SK-N-SH treated with all-trans-retinoic acid at 6 μM for 48 hours (cell line): ENCODE data around the gene ARHGEF16.

ENCODE experiments used
- ARNTL ChIP-seq: fragments of 450-650 bp; formaldehyde crosslinking; IDR thresholded peaks from 2 replicates; pipeline ENCODE4 v1.5.0; 2020; ENCODE audit warnings: low read depth, mild to moderate bottlenecking, moderate library complexity, borderline replicate concordance
- CSDC2 ChIP-seq: fragments of 250-450 bp; sonication (Bioruptor Pico); IDR thresholded peaks from 2 replicates; pipeline ENCODE4 v1.5.0; 2020; ENCODE audit warnings: mild to moderate bottlenecking, moderate library complexity
- ISL1 ChIP-seq: fragments of 250-450 bp; sonication (Bioruptor Pico); IDR thresholded peaks from 2 replicates; pipeline ENCODE4 v2.1.2; 2022; ENCODE audit warnings: mild to moderate bottlenecking, moderate library complexity
- PPARA ChIP-seq: fragments of 250-450 bp; sonication (Bioruptor Pico); IDR thresholded peaks from 2 replicates; pipeline ENCODE4 v1.5.0; 2020; ENCODE audit warnings: mild to moderate bottlenecking, borderline replicate concordance
- TCF4 ChIP-seq: fragments of 250-450 bp; sonication (Bioruptor Pico); IDR thresholded peaks from 2 replicates; pipeline ENCODE4 v1.8.0; 2021; ENCODE audit warnings: mild to moderate bottlenecking, moderate library complexity, borderline replicate concordance
- TOX ChIP-seq: fragments of 250-450 bp; sonication (Bioruptor Pico); IDR thresholded peaks from 2 replicates; pipeline ENCODE4 v1.8.0; 2021; ENCODE audit warnings: mild to moderate bottlenecking, moderate library complexity, borderline replicate concordance
- ZFP3 ChIP-seq: fragments of 250-450 bp; sonication (Bioruptor Pico); IDR thresholded peaks from 2 replicates; pipeline ENCODE4 v1.5.0; 2020; ENCODE audit warnings: mild to moderate bottlenecking, moderate library complexity
- ZNF565 ChIP-seq: fragments of 450-650 bp; formaldehyde crosslinking; conservative IDR thresholded peaks from 2 replicates; pipeline ENCODE4 v1.5.0; 2020; ENCODE audit warnings: low read depth, mild to moderate bottlenecking, moderate library complexity
- ZNF70 ChIP-seq: fragments of 450-650 bp; formaldehyde crosslinking; IDR thresholded peaks from 2 replicates; pipeline ENCODE4 v1.5.0; 2020; ENCODE audit warnings: mild to moderate bottlenecking, moderate library complexity
- ZNF8 ChIP-seq: fragments of 450-650 bp; formaldehyde crosslinking; IDR thresholded peaks from 2 replicates; pipeline ENCODE4 v1.5.0; 2020; ENCODE audit warnings: mild to moderate bottlenecking, moderate library complexity
- TF ChIP-seq, protein P1 (sequence below): fragments of 250-450 bp; sonication (Bioruptor Pico); IDR thresholded peaks from 2 replicates; pipeline ENCODE4 v1.8.0; 2020; ENCODE audit warnings: mild to moderate bottlenecking, moderate library complexity, borderline replicate concordance

GRCh38 chr1:3496916-3497315 lies 42.5 kb downstream of the ARHGEF16 start:
- no peak for TF ChIP-seq ZFP3 (CRISPR knock-in tag)
- TF ChIP-seq PPARA, result no peak
- no peak for TF ChIP-seq TCF4
- no peak for TF ChIP-seq CSDC2 (CRISPR knock-in tag)
- no peak for TF ChIP-seq ZNF70
- TF ChIP-seq, protein P1, sequence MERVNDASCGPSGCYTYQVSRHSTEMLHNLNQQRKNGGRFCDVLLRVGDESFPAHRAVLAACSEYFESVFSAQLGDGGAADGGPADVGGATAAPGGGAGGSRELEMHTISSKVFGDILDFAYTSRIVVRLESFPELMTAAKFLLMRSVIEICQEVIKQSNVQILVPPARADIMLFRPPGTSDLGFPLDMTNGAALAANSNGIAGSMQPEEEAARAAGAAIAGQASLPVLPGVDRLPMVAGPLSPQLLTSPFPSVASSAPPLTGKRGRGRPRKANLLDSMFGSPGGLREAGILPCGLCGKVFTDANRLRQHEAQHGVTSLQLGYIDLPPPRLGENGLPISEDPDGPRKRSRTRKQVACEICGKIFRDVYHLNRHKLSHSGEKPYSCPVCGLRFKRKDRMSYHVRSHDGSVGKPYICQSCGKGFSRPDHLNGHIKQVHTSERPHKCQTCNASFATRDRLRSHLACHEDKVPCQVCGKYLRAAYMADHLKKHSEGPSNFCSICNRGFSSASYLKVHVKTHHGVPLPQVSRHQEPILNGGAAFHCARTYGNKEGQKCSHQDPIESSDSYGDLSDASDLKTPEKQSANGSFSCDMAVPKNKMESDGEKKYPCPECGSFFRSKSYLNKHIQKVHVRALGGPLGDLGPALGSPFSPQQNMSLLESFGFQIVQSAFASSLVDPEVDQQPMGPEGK, result no peak
- no peak for TF ChIP-seq ARNTL (CRISPR knock-in tag)
- TF ChIP-seq ZNF8 (CRISPR knock-in tag), result no peak
- TF ChIP-seq ZNF565 (CRISPR knock-in tag), result no peak
- TF ChIP-seq ISL1 (CRISPR knock-in tag), result no peak
- no peak for TF ChIP-seq TOX (CRISPR knock-in tag)
